NB4 (cell line): Measurements from ENCODE around the gene OR9A2.

ENCODE experiments used
- MYC ChIP-seq: IDR thresholded peaks from 2 replicates; pipeline ENCODE4 v1.6.1; 2011; ENCODE audit warnings: low read depth, low read length
- POLR2A ChIP-seq: IDR thresholded peaks from 2 replicates; pipeline ENCODE4 v1.6.1; 2011; ENCODE audit warnings: mild to moderate bottlenecking; ENCODE audit not compliant: insufficient read length; ENCODE audit errors: extremely low read depth
- TF ChIP-seq, protein P1 (sequence below): IDR thresholded peaks from one replicate; pipeline ENCODE4 v1.5.1; 2012; ENCODE audit warnings: low read depth, low read length
- TF ChIP-seq, protein P2 (sequence below): IDR thresholded peaks from 2 replicates; pipeline ENCODE4 v1.6.1; 2011; ENCODE audit warnings: low read depth, low read length

- TF ChIP-seq, protein P1, sequence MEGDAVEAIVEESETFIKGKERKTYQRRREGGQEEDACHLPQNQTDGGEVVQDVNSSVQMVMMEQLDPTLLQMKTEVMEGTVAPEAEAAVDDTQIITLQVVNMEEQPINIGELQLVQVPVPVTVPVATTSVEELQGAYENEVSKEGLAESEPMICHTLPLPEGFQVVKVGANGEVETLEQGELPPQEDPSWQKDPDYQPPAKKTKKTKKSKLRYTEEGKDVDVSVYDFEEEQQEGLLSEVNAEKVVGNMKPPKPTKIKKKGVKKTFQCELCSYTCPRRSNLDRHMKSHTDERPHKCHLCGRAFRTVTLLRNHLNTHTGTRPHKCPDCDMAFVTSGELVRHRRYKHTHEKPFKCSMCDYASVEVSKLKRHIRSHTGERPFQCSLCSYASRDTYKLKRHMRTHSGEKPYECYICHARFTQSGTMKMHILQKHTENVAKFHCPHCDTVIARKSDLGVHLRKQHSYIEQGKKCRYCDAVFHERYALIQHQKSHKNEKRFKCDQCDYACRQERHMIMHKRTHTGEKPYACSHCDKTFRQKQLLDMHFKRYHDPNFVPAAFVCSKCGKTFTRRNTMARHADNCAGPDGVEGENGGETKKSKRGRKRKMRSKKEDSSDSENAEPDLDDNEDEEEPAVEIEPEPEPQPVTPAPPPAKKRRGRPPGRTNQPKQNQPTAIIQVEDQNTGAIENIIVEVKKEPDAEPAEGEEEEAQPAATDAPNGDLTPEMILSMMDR: no peak
- TF ChIP-seq POLR2A: no peak
- TF ChIP-seq, protein P2, sequence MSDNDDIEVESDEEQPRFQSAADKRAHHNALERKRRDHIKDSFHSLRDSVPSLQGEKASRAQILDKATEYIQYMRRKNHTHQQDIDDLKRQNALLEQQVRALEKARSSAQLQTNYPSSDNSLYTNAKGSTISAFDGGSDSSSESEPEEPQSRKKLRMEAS: no peak
- TF ChIP-seq MYC: no peak
Measured at GRCh38 chr7:142992427-142992826, 34.5 kb downstream of the OR9A2 start.
